GM12878 (cell line): ENCODE measurements around the gene NISCH. TPM values are rescaled to one million over a fixed set of nuclear protein-coding genes. Genes with fewer than 3 reads are reported as not detected.

Experiments
- ATAC-seq: fragments of 200-7000 bp; cut with Tn5 transposase; 3 replicates; pipeline ENCODE4 v1.9.1; 2020; ENCODE audit warnings: mild to moderate bottlenecking, moderate library complexity
- BruUV-seq: library from RNA; stranded (reverse); fragments of 400-500 nt; replicated peaks from 2 replicates; lab custom pipeline; 2021; lab: Mats Ljungman, UMichigan
- CTCF ChIA-PET: fragments of 300-600 bp; sonication (Branson Sonifier 250); formaldehyde crosslinking; extraction: SDS; loops from one replicate; lab custom pipeline; 2021; ENCODE audit warnings: inconsistent platforms; lab: Yijun Ruan, JAX
- POLR2A ChIA-PET: fragments of 350-600 bp; formaldehyde crosslinking; extraction: SDS; loops from one replicate; lab custom pipeline; 2021; ENCODE audit warnings: inconsistent platforms; lab: Charles Lee
- RAD21 ChIA-PET: fragments of 300-600 bp; sonication (Branson Sonifier 250); formaldehyde crosslinking; loops from one replicate; lab custom pipeline; 2023; ENCODE audit warnings: antibody characterized with exemption; ENCODE audit not compliant: unreplicated experiment; lab: Charles Lee
- SMC1A ChIA-PET: fragments of 300-600 bp; sonication (Branson Sonifier 250); formaldehyde crosslinking; loops from one replicate; lab custom pipeline; 2023; ENCODE audit not compliant: unreplicated experiment, uncharacterized antibody; lab: Charles Lee
- DNase-seq: peaks from one replicate; pipeline ENCODE4 v3.0.0-alpha.2; 2011; ENCODE audit warnings: low read depth, low spot score
- FAIRE-seq: peaks from 3 replicates; lab custom pipeline; 2011; peaks lifted over from hg19 to GRCh38; lab: Jason Lieb, UNC
- H2AFZ ChIP-seq: 2 replicates; pipeline ENCODE4 v1.6.0; 2011; ENCODE audit warnings: low read depth, low read length, control low read depth; ENCODE audit not compliant: control insufficient read depth
- H3K27ac ChIP-seq: 2 replicates; pipeline ENCODE4 v1.5.1; 2011; ENCODE audit warnings: control low read depth; ENCODE audit not compliant: control insufficient read depth, insufficient read depth
- H3K27me3 ChIP-seq, 2 experiments: replicated peaks in 1 of 2; 2 replicates each; pipeline versions ENCODE4 v1.6.0 to v1.6.1; 2011; ENCODE audit warnings: low read length in 1 of 2; ENCODE audit not compliant: control insufficient read depth in 2 of 2, insufficient read depth in 2 of 2
- H3K36me3 ChIP-seq, 2 experiments: 2 replicates each; pipeline ENCODE4 v1.5.1; 2011; ENCODE audit warnings: low read length in 1 of 2; ENCODE audit not compliant: control insufficient read depth in 2 of 2, insufficient read depth in 2 of 2
- H3K4me1 ChIP-seq: 2 replicates; pipeline ENCODE4 v1.6.1; 2011; ENCODE audit warnings: mild to moderate bottlenecking, low read length, moderate library complexity, mixed read lengths; ENCODE audit not compliant: control insufficient read depth, insufficient read depth
- H3K4me2 ChIP-seq: 2 replicates; pipeline ENCODE4 v1.6.0; 2011; ENCODE audit warnings: control low read depth; ENCODE audit not compliant: control insufficient read depth, insufficient read depth
- H3K4me3 ChIP-seq: fragments of 200-600 bp; sonication (generic); 2 replicates; pipeline ENCODE4 v1.5.1; 2016
- H3K79me2 ChIP-seq: 2 replicates; pipeline ENCODE4 v1.6.0; 2011; ENCODE audit warnings: low read length; ENCODE audit not compliant: control insufficient read depth, insufficient read depth
- H3K9ac ChIP-seq: 2 replicates; pipeline ENCODE4 v1.8.0; 2011; ENCODE audit warnings: low read length, control low read depth, mixed read lengths; ENCODE audit not compliant: control insufficient read depth, insufficient read depth
- H3K9me3 ChIP-seq: replicated peaks from 3 replicates; pipeline ENCODE4 v1.5.1; 2011; ENCODE audit warnings: mild to moderate bottlenecking, low read length; ENCODE audit not compliant: control insufficient read depth, insufficient read depth
- H4K20me1 ChIP-seq: 2 replicates; pipeline ENCODE4 v1.6.0; 2011; ENCODE audit not compliant: control insufficient read depth, insufficient read depth
- FOXK2 ChIP-seq: fragments of 450-650 bp; IDR thresholded peaks from 2 replicates; pipeline ENCODE4 v1.6.1; 2017; ENCODE audit warnings: mild to moderate bottlenecking, moderate library complexity
- HDGF ChIP-seq: fragments of 450-650 bp; IDR thresholded peaks from 2 replicates; pipeline ENCODE4 v1.6.1; 2016; ENCODE audit warnings: antibody characterized with exemption
- NR2F1 ChIP-seq: fragments of 450-650 bp; conservative IDR thresholded peaks from 2 replicates; pipeline ENCODE4 v1.6.1; 2017; ENCODE audit warnings: mild to moderate bottlenecking
- RELB ChIP-seq: fragments of 450-650 bp; IDR thresholded peaks from 2 replicates; pipeline ENCODE4 v1.6.1; 2017; ENCODE audit warnings: low read depth, mild to moderate bottlenecking, moderate library complexity
- RUNX3 ChIP-seq: IDR thresholded peaks from 2 replicates; pipeline ENCODE4 v1.6.1; 2012; ENCODE audit warnings: low read length, inconsistent platforms
- STAT3 ChIP-seq: IDR thresholded peaks from 2 replicates; pipeline ENCODE4 v1.6.1; 2011; ENCODE audit warnings: low read depth, low read length, improper control_type of control experiment
- WGBS: methylation state at CpG from one replicate; pipeline ENCODE4 v1.1.6; 2016; ENCODE audit warnings: low lambda C conversion rate; ENCODE audit not compliant: insufficient replicate concordance, insufficient coverage; ENCODE audit errors: missing lambda C conversion rate; 5-methylcytosine and 5-hydroxymethylcytosine counted together
- in situ Hi-C: fragments of 300-500 bp; cut with MboI; formaldehyde crosslinking; loops from 9 replicates; pipeline ENCODE4 v1.14.3; 2018; ENCODE audit warnings: mixed read lengths
- intact Hi-C: fragments of 100-400 bp; cut with micrococcal nuclease; formaldehyde crosslinking; loops from one replicate; pipeline ENCODE4 v1.14.2; 2022; ENCODE audit not compliant: unreplicated experiment
- polyA plus RNA-seq, 11 experiments: library from polyadenylated mRNA; depleted of rRNA in 4 of 11; unstranded in 6 of 11; stranded (reverse) in 5 of 11; fragments of >200 nt; fragmentation: Nextera tagmentation in 4 of 11; fragmentation: Illumina TruSeq in 1 of 11; extraction: Ambion mirVana in 4 of 11; extraction: Trizol in 1 of 11; gene quantifications; 1 replicate in 1 of 11; 2 replicates in 10 of 11; pipeline versions ENCODE4 v1.2.1 to v1.2.3, GENCODE V29; 2011 to 2016; ENCODE audit warnings: inconsistent platforms in 2 of 11, missing spikeins in 2 of 11, low read depth in 1 of 11
- total RNA-seq, 4 experiments: library from RNA; depleted of rRNA in 3 of 4; stranded (reverse); fragments of >200 nt in 3 of 4; fragmentation: Illumina TruSeq in 1 of 4; extraction: Trizol in 1 of 4; gene quantifications; 2 replicates each; pipeline versions ENCODE4 v1.2.1 to v1.2.3, GENCODE V29; 2013 to 2021
- TF ChIP-seq, protein P1 (sequence below): fragments of 450-650 bp; IDR thresholded peaks from 2 replicates; pipeline ENCODE4 v1.6.1; 2017; ENCODE audit warnings: mild to moderate bottlenecking, moderate library complexity

NISCH gene
- total and polyA plus RNA-seq, 10 of the 15 experiments (the other 5 are each of a cell fraction or from before 2014, with no cell fraction given) = 0.76 to 52.5 (median 24.6) TPM

GRCh38 chr3:52521488-52521824 lies 66.1 kb downstream of the NISCH start:
- WGBS = 51% methylated on average over 8 of the region's 8 CpGs
- no peaks in the 10 kb centered on the region for H4K20me1 ChIP-seq
- intact Hi-C loops = no loop called here
- no peaks in the 10 kb centered on the region for H3K9me3 ChIP-seq
- RAD21 ChIA-PET = no interaction called here
- no peak overlapping the region for H3K9ac ChIP-seq
- no TSS peak for BruUV-seq
- TF ChIP-seq RUNX3 (no peak), HDGF (no peak), RELB (no peak), NR2F1 (no peak), FOXK2 (no peak)
- TF ChIP-seq, all 136 proteins: peak for 0
- Histone ChIP-seq H3K79me2 (no peaks in the 10 kb centered on the region), H3K36me3 (peaks cover 0 to 4% of the 10 kb centered on the region in 2 experiments; a peak in 2 of 4 replicates), H3K4me1 (no peaks in the 10 kb centered on the region), H3K27me3 (no peaks in the 10 kb centered on the region), H3K4me3 (no peak overlapping the region), H3K4me2 (no peak overlapping the region), H3K27ac (no peak overlapping the region), H2AFZ (no peak overlapping the region)
- no peak for ATAC-seq
- FAIRE-seq = no peak
- ChIA-PET POLR2A (no interaction called here), CTCF (no interaction called here), SMC1A (no interaction called here)
- in situ Hi-C loops = no loop called here
- DNase-seq = no peak

DNA sequence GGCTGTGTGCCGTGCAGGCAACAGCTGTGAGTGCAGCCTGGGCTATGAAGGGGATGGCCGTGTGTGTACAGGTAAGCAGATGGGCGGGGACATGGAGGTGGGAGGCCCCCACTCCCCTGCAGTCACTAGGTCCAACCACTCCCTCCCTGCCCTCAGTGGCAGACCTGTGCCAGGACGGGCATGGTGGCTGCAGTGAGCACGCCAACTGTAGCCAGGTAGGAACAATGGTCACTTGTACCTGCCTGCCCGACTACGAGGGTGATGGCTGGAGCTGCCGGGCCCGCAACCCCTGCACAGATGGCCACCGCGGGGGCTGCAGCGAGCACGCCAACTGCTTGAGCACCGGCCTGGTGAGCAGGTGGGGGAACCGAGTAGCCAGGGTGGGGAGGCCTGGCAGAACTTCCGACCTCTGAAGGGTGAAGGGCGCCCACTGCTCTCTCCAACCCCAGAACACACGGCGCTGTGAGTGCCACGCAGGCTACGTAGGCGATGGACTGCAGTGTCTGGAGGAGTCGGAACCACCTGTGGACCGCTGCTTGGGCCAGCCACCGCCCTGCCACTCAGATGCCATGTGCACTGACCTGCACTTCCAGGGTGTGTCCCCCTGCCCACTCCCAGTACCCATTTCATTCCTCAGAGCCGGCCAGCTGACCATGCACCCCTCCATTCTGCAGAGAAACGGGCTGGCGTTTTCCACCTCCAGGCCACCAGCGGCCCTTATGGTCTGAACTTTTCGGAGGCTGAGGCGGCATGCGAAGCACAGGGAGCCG lies 66.7 kb downstream of the NISCH start:
- FAIRE-seq = no peak
- H3K27me3 ChIP-seq = no peaks in the 10 kb centered on the region
- ATAC-seq = no peak; the same call in 2 of the 3 replicates
- BruUV-seq = no TSS peak
- TF ChIP-seq STAT3 = no peak
- TF ChIP-seq, protein P1, sequence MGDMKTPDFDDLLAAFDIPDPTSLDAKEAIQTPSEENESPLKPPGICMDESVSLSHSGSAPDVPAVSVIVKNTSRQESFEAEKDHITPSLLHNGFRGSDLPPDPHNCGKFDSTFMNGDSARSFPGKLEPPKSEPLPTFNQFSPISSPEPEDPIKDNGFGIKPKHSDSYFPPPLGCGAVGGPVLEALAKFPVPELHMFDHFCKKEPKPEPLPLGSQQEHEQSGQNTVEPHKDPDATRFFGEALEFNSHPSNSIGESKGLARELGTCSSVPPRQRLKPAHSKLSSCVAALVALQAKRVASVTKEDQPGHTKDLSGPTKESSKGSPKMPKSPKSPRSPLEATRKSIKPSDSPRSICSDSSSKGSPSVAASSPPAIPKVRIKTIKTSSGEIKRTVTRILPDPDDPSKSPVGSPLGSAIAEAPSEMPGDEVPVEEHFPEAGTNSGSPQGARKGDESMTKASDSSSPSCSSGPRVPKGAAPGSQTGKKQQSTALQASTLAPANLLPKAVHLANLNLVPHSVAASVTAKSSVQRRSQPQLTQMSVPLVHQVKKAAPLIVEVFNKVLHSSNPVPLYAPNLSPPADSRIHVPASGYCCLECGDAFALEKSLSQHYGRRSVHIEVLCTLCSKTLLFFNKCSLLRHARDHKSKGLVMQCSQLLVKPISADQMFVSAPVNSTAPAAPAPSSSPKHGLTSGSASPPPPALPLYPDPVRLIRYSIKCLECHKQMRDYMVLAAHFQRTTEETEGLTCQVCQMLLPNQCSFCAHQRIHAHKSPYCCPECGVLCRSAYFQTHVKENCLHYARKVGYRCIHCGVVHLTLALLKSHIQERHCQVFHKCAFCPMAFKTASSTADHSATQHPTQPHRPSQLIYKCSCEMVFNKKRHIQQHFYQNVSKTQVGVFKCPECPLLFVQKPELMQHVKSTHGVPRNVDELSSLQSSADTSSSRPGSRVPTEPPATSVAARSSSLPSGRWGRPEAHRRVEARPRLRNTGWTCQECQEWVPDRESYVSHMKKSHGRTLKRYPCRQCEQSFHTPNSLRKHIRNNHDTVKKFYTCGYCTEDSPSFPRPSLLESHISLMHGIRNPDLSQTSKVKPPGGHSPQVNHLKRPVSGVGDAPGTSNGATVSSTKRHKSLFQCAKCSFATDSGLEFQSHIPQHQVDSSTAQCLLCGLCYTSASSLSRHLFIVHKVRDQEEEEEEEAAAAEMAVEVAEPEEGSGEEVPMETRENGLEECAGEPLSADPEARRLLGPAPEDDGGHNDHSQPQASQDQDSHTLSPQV = no peak
- H3K4me1 ChIP-seq = no peaks in the 10 kb centered on the region
- intact Hi-C loops = no loop called here
- H3K36me3 ChIP-seq = peaks cover 0 to 4% of the 10 kb centered on the region in 2 experiments; a peak in 2 of 4 replicates
- H3K4me2 ChIP-seq = no peak overlapping the region
- ChIA-PET POLR2A (no interaction called here), CTCF (no interaction called here), RAD21 (no interaction called here), SMC1A (no interaction called here)
- no peak overlapping the region for H2AFZ ChIP-seq
- 86% methylated on average over 33 of the region's 33 CpGs for WGBS
- H3K27ac ChIP-seq = no peak overlapping the region
- no peaks in the 10 kb centered on the region for H3K79me2 ChIP-seq
- H3K9ac ChIP-seq = no peak overlapping the region
- no peaks in the 10 kb centered on the region for H3K9me3 ChIP-seq
- no peak overlapping the region for H3K4me3 ChIP-seq
- no peak for DNase-seq
- H4K20me1 ChIP-seq = no peaks in the 10 kb centered on the region
- in situ Hi-C loops = no loop called here
